Activated naive CD8-positive, alpha-beta T cell treated with anti-CD3 and anti-CD28 coated beads for 36 hours (primary cell): ENCODE measurements around the gene RILP. TPM values are rescaled to one million over a fixed set of nuclear protein-coding genes. Genes with fewer than 3 reads are reported as not detected.

Experiments
- DNase-seq: peaks from one replicate; pipeline ENCODE4 v3.0.0; 2021
- H3K27ac Mint-ChIP-seq: one replicate; pipeline ENCODE4 v1.8.0; 2022; ENCODE audit warnings: mild to moderate bottlenecking, moderate library complexity, mixed read lengths
- H3K27me3 Mint-ChIP-seq: one replicate; pipeline ENCODE4 v1.8.0; 2022; ENCODE audit warnings: mild to moderate bottlenecking, mixed read lengths
- H3K36me3 Mint-ChIP-seq: one replicate; pipeline ENCODE4 v1.8.0; 2021; ENCODE audit warnings: mild to moderate bottlenecking, mixed read lengths
- H3K4me1 Mint-ChIP-seq: one replicate; pipeline ENCODE4 v1.8.0; 2021; ENCODE audit warnings: mixed read lengths
- H3K4me3 Mint-ChIP-seq: one replicate; pipeline ENCODE4 v1.8.0; 2022; ENCODE audit warnings: mild to moderate bottlenecking, moderate library complexity, mixed read lengths
- H3K9me3 Mint-ChIP-seq: one replicate; pipeline ENCODE4 v1.8.0; 2022; ENCODE audit warnings: mixed read lengths
- total RNA-seq, 2 experiments: library from RNA; stranded (reverse); gene quantifications; one replicate each; pipeline ENCODE4 v1.2.3, GENCODE V29; 2021

RILP gene
- total RNA-seq, 2 experiments from 2014 or later = 3.2 to 3.4 TPM

DNA sequence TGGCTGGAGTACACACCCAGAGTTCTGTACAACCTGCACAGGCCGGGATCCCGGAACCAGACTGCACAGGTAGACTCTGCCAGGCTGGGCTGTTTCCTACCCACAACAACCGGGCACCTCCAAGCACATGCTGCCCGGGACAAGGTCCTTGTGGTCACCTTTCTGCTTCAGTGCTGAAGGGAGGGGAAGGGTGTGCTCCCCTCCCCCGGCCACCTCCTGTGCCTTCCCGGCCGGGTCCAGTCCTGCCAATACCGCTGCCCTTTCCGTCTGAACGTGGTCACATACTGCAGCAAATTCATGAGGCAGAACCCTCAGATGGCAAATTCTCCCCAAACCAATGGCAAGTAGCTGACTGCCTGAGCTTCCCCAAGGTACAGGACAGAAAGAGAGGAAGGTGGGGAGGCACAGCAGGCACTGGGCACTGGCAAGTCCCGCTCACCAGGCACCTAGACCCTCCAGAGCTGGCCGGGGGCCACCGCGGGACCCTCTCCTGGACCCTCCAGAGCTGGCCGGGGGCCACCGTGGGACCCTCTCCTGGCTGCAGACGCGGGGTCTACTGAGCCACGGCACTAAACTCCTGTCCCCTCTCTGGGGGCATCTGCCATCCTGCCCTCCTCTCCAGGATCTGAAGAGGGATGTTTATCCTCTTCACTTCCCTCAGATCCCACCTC, 43.9 kb downstream of the RILP start:
- peak overlapping the region; percentile 38 for H3K27ac Mint-ChIP-seq
- peaks cover 4% of the 10 kb centered on the region for H3K9me3 Mint-ChIP-seq
- no peaks in the 10 kb centered on the region for H3K27me3 Mint-ChIP-seq
- H3K4me1 Mint-ChIP-seq = peaks cover 22% of the 10 kb centered on the region
- DNase-seq = no peak
- no peak overlapping the region for H3K4me3 Mint-ChIP-seq
- H3K36me3 Mint-ChIP-seq = no peaks in the 10 kb centered on the region

DNA sequence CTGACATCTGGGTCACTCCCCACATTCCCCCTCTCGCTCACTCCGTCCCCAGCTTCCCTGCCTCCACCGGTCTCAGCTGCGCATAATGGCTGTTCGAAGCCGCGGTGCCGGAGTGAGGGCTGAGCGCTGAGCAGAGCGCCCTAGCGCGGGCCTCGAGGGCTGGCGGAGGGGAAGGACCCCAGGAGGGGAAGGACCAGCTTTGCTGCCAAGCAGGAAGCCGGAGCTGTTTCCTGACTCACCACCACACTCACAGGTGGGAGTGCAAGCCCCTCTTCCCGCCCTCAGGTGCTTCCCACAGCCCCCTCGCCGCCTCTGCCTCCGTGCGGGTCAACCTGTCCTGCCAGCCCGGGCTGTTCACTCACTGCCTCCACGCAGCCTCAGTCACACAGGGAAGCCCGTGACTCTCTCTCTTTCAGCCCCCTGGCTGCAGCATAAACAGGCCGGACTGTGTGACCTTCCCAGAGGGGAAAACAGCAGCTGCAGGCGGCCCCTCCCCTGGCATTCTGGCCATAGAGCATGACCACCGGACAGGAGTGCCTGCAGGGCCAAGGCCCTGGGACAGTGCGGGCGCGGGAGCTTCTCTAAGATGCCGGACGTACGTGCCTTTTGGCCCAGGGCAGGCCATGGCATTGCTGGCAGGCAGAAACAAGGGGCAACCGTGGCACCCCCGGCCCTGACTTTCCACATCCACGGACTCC, 44.7 kb downstream of the RILP start:
- H3K4me1 Mint-ChIP-seq = peaks cover 22% of the 10 kb centered on the region
- H3K4me3 Mint-ChIP-seq = peak overlapping the region; percentile 43
- H3K27me3 Mint-ChIP-seq = no peaks in the 10 kb centered on the region
- no peaks in the 10 kb centered on the region for H3K36me3 Mint-ChIP-seq
- peaks cover 4% of the 10 kb centered on the region for H3K9me3 Mint-ChIP-seq
- H3K27ac Mint-ChIP-seq = no peak overlapping the region
- DNase-seq = no peak

DNA sequence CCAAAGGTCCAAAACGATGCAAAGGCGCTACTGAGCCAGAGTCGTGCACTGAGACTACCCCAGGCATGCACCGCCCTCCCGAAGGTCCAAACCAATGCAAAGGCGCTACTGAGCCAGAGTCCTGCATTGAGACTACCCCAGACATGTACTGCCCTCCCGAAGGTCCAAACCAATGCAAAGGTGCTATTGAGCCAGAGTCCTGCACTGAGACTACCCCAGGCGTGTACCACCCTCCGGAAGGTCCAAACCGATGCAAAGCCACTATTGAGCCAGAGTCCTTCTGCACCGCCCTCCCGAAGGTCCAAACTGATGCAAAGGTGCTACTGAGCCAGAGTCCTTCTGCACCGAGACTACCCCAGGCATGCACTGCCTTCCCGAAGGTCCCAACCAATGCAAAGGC, 48.1 kb downstream of the RILP start:
- Mint-ChIP-seq H3K27ac (no peak overlapping the region), H3K4me3 (no peak overlapping the region), H3K4me1 (peaks cover 5% of the 10 kb centered on the region), H3K36me3 (no peaks in the 10 kb centered on the region), H3K27me3 (no peaks in the 10 kb centered on the region), H3K9me3 (peaks cover 4% of the 10 kb centered on the region)
- DNase-seq = no peak

DNA sequence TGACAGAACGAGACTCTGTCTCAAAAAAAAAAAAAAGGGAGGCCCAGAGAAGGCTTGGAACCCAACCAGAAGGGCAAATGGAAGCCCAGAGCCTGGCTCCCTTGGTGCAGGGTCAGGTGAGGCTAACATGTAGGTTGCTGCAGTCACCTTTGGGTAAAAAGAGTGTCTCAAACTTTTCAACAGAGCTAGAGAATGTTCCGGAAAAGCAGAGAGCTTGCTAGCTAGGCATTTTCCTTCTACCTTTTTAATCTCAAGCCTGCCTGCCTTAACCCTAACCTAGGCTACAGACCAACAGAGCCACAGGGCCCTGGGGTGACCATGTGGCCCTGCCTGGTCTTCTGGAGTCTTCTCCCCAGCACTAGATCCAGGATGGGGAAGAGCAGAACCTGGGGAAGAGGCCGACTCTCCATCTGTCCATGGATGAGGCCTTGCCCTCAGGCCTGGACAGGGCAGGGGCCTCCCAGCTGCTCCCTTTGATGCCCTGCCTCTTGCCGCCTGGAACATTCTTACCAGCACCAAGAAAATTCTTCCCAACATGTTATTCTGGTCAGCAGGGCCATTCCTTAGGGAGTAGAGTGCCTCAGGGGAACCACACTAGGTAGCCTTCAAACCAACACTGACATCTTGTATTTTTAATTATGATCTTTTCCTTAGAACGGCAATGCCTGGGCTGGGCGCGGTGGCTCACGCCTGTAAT, 51.1 kb downstream of the RILP start:
- Mint-ChIP-seq H3K36me3 (no peaks in the 10 kb centered on the region), H3K27ac (no peak overlapping the region), H3K27me3 (no peaks in the 10 kb centered on the region), H3K4me1 (peaks cover 2% of the 10 kb centered on the region), H3K9me3 (peaks cover 4% of the 10 kb centered on the region), H3K4me3 (no peak overlapping the region)
- DNase-seq = no peak

DNA sequence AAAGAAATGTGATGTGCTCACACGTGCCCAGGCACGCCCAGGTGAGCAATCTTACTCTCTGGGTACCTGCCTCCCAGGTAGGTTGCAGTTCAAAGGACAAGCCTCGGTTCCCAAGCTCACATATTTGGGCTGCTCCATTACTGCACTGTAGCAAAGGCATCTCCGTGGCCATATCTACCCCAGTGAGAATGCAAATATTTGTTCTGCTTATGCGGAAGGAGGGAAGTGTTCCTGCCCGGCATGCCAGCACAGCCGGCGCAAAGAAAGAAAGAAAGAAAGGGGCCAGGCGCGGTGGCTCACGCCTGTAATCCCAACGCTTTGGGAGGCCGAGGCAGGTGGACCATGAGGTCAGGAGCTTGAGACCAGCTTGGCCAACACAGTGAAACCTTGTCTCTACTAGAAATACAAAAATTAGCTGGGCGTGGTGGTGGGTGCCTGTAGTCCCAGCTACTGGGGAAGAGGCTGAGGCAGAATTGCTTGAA, 51.8 kb downstream of the RILP start:
- Mint-ChIP-seq H3K36me3 (no peaks in the 10 kb centered on the region), H3K27me3 (no peaks in the 10 kb centered on the region), H3K9me3 (peaks cover 4% of the 10 kb centered on the region), H3K4me3 (no peak overlapping the region), H3K27ac (no peak overlapping the region), H3K4me1 (peaks cover 9% of the 10 kb centered on the region)
- no peak for DNase-seq

Other genes with a start within 250 kb of the RILP start
- gene YWHAE, start 249.6 kb downstream of the RILP start, total RNA-seq = 100 to 1,000 TPM; 550 to 555 TPM
- gene CRK, start 193.6 kb downstream of the RILP start, total RNA-seq = 10 to 100 TPM; 13.5 to 14.0 TPM
- gene MYO1C, start 157.2 kb downstream of the RILP start, total RNA-seq = 10 to 100 TPM; 10.5 to 11.7 TPM
- gene INPP5K, start 133.3 kb downstream of the RILP start, total RNA-seq = 10 to 100 TPM; 18.1 to 18.2 TPM
- 10 to 100 TPM; 54.9 to 58.4 TPM for gene PITPNA, start 87.1 kb downstream of the RILP start, total RNA-seq
- 1 to 10 TPM; 3.7 to 4.6 TPM for gene SLC43A2, start 21.0 kb downstream of the RILP start, total RNA-seq
- gene SCARF1, start 4.1 kb downstream of the RILP start, total RNA-seq = 1 to 10 TPM; 2.5 to 2.6 TPM
- 100 to 1,000 TPM; 418 to 428 TPM for gene PRPF8, start 35.0 kb upstream of the RILP start, total RNA-seq
- gene TLCD2, start 60.5 kb upstream of the RILP start, total RNA-seq = under 1 TPM; 0.04 to 0.06 TPM
- gene WDR81, start 74.8 kb upstream of the RILP start, total RNA-seq = 10 to 100 TPM; 15.2 to 15.5 TPM
- gene SERPINF2, start 93.0 kb upstream of the RILP start, total RNA-seq = under 1 TPM; 0.08 to 0.12 TPM
- 1 to 10 TPM; 1.8 to 4.4 TPM for gene SERPINF1, start 112.2 kb upstream of the RILP start, total RNA-seq
- 10 to 100 TPM; 20.0 to 21.0 TPM for gene SMYD4, start 180.0 kb upstream of the RILP start, total RNA-seq
- gene RPA1, start 180.1 kb upstream of the RILP start, total RNA-seq = 100 to 1,000 TPM; 207 to 217 TPM